ENCODE measurements around the gene PNPT1. TPM values are rescaled to one million over a fixed set of nuclear protein-coding genes. Genes with fewer than 3 reads are reported as not detected.

The PNPT1 gene
- total and polyA plus RNA-seq, 9 of the 15 experiments (the other 6 are each of a cell fraction or from before 2014, with no cell fraction given) = 46.5 to 104 (median 62.7) TPM

GRCh38 chr2:55628931-55629330, 64.7 kb downstream of the PNPT1 start:
- ATAC-seq (no peak), FAIRE-seq (no peak), DNase-seq (ENCODE audit: extremely low read depth in 1 of 4, low spot score in 3 of 4) (no peak)
- no peaks in the 10 kb centered on the region for H3K27me3 ChIP-seq (ENCODE audit: control insufficient read depth in 2 of 2, insufficient read depth in 2 of 2, low read length in 2 of 2)
- H3K4me3 ChIP-seq = no peak overlapping the region
- peaks cover 4% of the 10 kb centered on the region for H3K9me1 ChIP-seq (ENCODE audit: control insufficient read depth, insufficient read depth, low read length)
- ChIA-PET CTCF (ENCODE audit: low intra/inter-chr PET ratio) (no interaction called here), POLR2A (interaction anchor here (1.2 kb wide), 1 partner anchor 9 kb away, joined by 4 read pairs; no protein-coding TSS in a partner anchor)
- no peaks in the 10 kb centered on the region for H3K9me3 ChIP-seq (replicated peaks; ENCODE audit: control insufficient read depth, insufficient read depth, low read depth, low read length)
- no TSS peak for BruUV-seq (replicated peaks)
- peaks cover 31% of the 10 kb centered on the region; the same call in 2 of the 3 replicates for H3K79me2 ChIP-seq (ENCODE audit: control insufficient read depth, insufficient read depth, low read length)
- H3K4me1 ChIP-seq (replicated peaks in 1 of 2; ENCODE audit: control insufficient read depth in 2 of 2, insufficient read depth in 2 of 2, low read length in 2 of 2) = peaks cover 4 to 22% of the 10 kb centered on the region in 2 experiments; a peak in 3 of 5 replicates
- no peaks in the 10 kb centered on the region; the same call in 1 of the 2 replicates for H4K20me1 ChIP-seq (replicated peaks; ENCODE audit: control insufficient read depth, insufficient read depth, low read length)
- H3K4me2 ChIP-seq (ENCODE audit: insufficient read depth, low read length) = no peak overlapping the region
- intact Hi-C loops (cut with micrococcal nuclease) (no loop called here), in situ Hi-C loops (cut with MboI) (no loop called here)
- no peak overlapping the region for H2AFZ ChIP-seq (ENCODE audit: low read depth, low read length)
- no peak for TF ChIP-seq THRB (CRISPR knock-in tag; conservative IDR thresholded peaks at IDR 0.05)
- TF ChIP-seq ATF3 (IDR thresholded peaks at IDR 0.05) = peak; percentile 44; the same call in 1 of the 2 replicates
- no peak for TF ChIP-seq ATF3 (CRISPR knock-in tag; conservative IDR thresholded peaks at IDR 0.05)
- H3K36me3 ChIP-seq (ENCODE audit: control insufficient read depth, insufficient read depth, low read length) = peaks cover 49% of the 10 kb centered on the region; the same call in 1 of the 3 replicates
- WGBS (ENCODE audit: insufficient coverage, low coverage, missing lambda C conversion rate) = 97% methylated on average over 2 of the region's 2 CpGs
- no peak overlapping the region for H3K9ac ChIP-seq (ENCODE audit: insufficient read depth in 1 of 2, low read depth in 2 of 2, low read length in 2 of 2)
- no peak overlapping the region for H3K27ac ChIP-seq (ENCODE audit: extremely low read depth, low read depth, low read length)

Data from K562 (cell line).